H54 (cell line): ENCODE measurements around the gene TBX19.

Experiments
- DNase-seq: peaks from one replicate; pipeline ENCODE4 v3.0.0; 2011; ENCODE audit warnings: low spot score, mixed read lengths; ENCODE audit not compliant: insufficient read length
- FAIRE-seq: peaks from 3 replicates; lab custom pipeline; 2011; peaks lifted over from hg19 to GRCh38; lab: Jason Lieb, UNC
- POLR2A ChIP-seq: IDR thresholded peaks from 2 replicates; pipeline ENCODE4 v1.6.1; 2011; ENCODE audit warnings: low read depth, mild to moderate bottlenecking, low read length

TBX19 gene

GRCh38 chr1:168261390-168261789 lies 19.3 kb upstream of the TBX19 start:
- TF ChIP-seq POLR2A = no peak
- no peak for DNase-seq
- no peak for FAIRE-seq

GRCh38 chr1:168263130-168263529 lies 17.5 kb upstream of the TBX19 start:
- TF ChIP-seq POLR2A = no peak
- DNase-seq (no peak), FAIRE-seq (no peak)

- FAIRE-seq (no peak), DNase-seq (no peak)
- TF ChIP-seq POLR2A = no peak
Measured at GRCh38 chr1:168264296-168264695, 16.4 kb upstream of the TBX19 start.

- no peak for TF ChIP-seq POLR2A
- DNase-seq (no peak), FAIRE-seq (no peak)
Measured at GRCh38 chr1:168265596-168265995, 15.1 kb upstream of the TBX19 start.

GRCh38 chr1:168266644-168267186 lies 14.0 kb upstream of the TBX19 start:
- FAIRE-seq (no peak), DNase-seq (no peak)
- TF ChIP-seq POLR2A = no peak

- TF ChIP-seq POLR2A = no peak
- FAIRE-seq (no peak), DNase-seq (no peak)
Measured at GRCh38 chr1:168271636-168272035, 9.0 kb upstream of the TBX19 start.

- TF ChIP-seq POLR2A = no peak
- FAIRE-seq (no peak), DNase-seq (no peak)
Measured at GRCh38 chr1:168273575-168273974, 7.1 kb upstream of the TBX19 start.

- no peak for DNase-seq
- FAIRE-seq = no peak
- no peak for TF ChIP-seq POLR2A
Measured at GRCh38 chr1:168279253-168279652, 1.4 kb upstream of the TBX19 start.

- no peak for TF ChIP-seq POLR2A
- DNase-seq = no peak
- no peak for FAIRE-seq
Measured at GRCh38 chr1:168281603-168282325, 1.1 kb downstream of the TBX19 start.

- DNase-seq (no peak), FAIRE-seq (no peak)
- no peak for TF ChIP-seq POLR2A
Measured at GRCh38 chr1:168285521-168285790, 4.8 kb downstream of the TBX19 start.

GRCh38 chr1:168285971-168286927 lies 5.6 kb downstream of the TBX19 start:
- no peak for TF ChIP-seq POLR2A

GRCh38 chr1:168287237-168287664 lies 6.6 kb downstream of the TBX19 start:
- FAIRE-seq (peak; percentile 65), DNase-seq (no peak)
- TF ChIP-seq POLR2A = no peak

More at GRCh38 chr1:168285971-168286927, 5.6 kb downstream of the TBX19 start:
- FAIRE-seq = no peak
- no peak for DNase-seq

GRCh38 chr1:168288311-168289052 lies 7.8 kb downstream of the TBX19 start:
- DNase-seq = no peak
- no peak for FAIRE-seq
- no peak for TF ChIP-seq POLR2A

GRCh38 chr1:168291222-168291837 lies 10.7 kb downstream of the TBX19 start:
- FAIRE-seq = no peak
- no peak for TF ChIP-seq POLR2A
- DNase-seq = no peak
